K562 (cell line): ENCODE results near the gene SLAMF8. TPM values are rescaled to one million over a fixed set of nuclear protein-coding genes. Genes with fewer than 3 reads are reported as not detected.

Experiments
- ARID3B ChIP-seq: fragments of 250-450 bp; sonication (Bioruptor Pico); IDR thresholded peaks from 2 replicates; pipeline ENCODE4 v1.4.0; 2020; ENCODE audit warnings: borderline replicate concordance
- HNRNPK ChIP-seq: fragments of 200-400 bp; formaldehyde crosslinking; IDR thresholded peaks from one replicate; pipeline ENCODE4 v1.6.1; 2018; ENCODE audit warnings: mild to moderate bottlenecking, low read depth, low read length; ENCODE audit not compliant: poor library complexity, severe bottlenecking
- MEF2D ChIP-seq: conservative IDR thresholded peaks from 2 replicates; pipeline ENCODE4 v1.6.1; 2016; ENCODE audit warnings: low read depth, missing genetic modification characterization, missing compliant biosample characterization
- NCOA6 ChIP-seq: fragments of 450-650 bp; IDR thresholded peaks from 2 replicates; pipeline ENCODE4 v1.6.1; 2017; ENCODE audit warnings: mild to moderate bottlenecking
- PREB ChIP-seq: sonication (generic); formaldehyde crosslinking; IDR thresholded peaks from 2 replicates; pipeline ENCODE4 v1.8.1; 2023; ENCODE audit warnings: mild to moderate bottlenecking, missing genetic modification reagents
- RCOR1 ChIP-seq, 2 experiments: IDR thresholded peaks; 2 replicates each; pipeline ENCODE4 v1.6.1; 2012; ENCODE audit warnings: low read depth in 2 of 2, low read length in 2 of 2, borderline replicate concordance in 1 of 2, improper control_type of control experiment in 1 of 2
- TSHZ1 ChIP-seq: fragments of 250-450 bp; sonication (Bioruptor Pico); IDR thresholded peaks from 2 replicates; pipeline ENCODE4 v1.4.0; 2020; ENCODE audit warnings: mild to moderate bottlenecking, moderate library complexity
- polyA plus RNA-seq, 8 experiments: library from polyadenylated mRNA; depleted of rRNA in 4 of 8; stranded (reverse) in 5 of 8; unstranded in 3 of 8; fragments of >200 nt; fragmentation: Nextera tagmentation in 2 of 8; fragmentation: Illumina TruSeq in 1 of 8; extraction: Ambion mirVana in 2 of 8; extraction: Trizol in 1 of 8; gene quantifications; 2 replicates each; pipeline versions ENCODE4 v1.2.1 to v1.2.3, GENCODE V29; 2011 to 2014; ENCODE audit warnings: inconsistent platforms in 1 of 8, missing spikeins in 1 of 8
- total RNA-seq, 7 experiments: library from RNA; depleted of rRNA in 6 of 7; stranded (reverse); fragments of >200 nt in 6 of 7; fragmentation: Illumina TruSeq in 2 of 7; extraction: Trizol in 2 of 7; gene quantifications; 2 replicates each; pipeline versions ENCODE4 v1.2.1 to v1.2.3, GENCODE V29; 2011 to 2021; ENCODE audit warnings: low replicate concordance in 1 of 7

Gene SLAMF8
- total and polyA plus RNA-seq, 9 of the 15 experiments (the other 6 are each of a cell fraction or from before 2014, with no cell fraction given) = not detected

GRCh38 chr1:159873530-159874143 lies 47.0 kb downstream of the SLAMF8 start (continued):
- no peak for TF ChIP-seq PREB (CRISPR knock-in tag)
- TF ChIP-seq HNRNPK = no peak
- no peak for TF ChIP-seq ARID3B
- no peak for TF ChIP-seq RCOR1 (IDR thresholded peaks at IDR 0.05; ENCODE audit: borderline replicate concordance in 1 of 2, low read depth in 2 of 2, low read length in 2 of 2)
- no peak for TF ChIP-seq NCOA6
- no peak for TF ChIP-seq MEF2D (tag)
- TF ChIP-seq TSHZ1 = no peak
